Glutamatergic neuron (in vitro differentiated cells): Measurements from ENCODE around the gene KRTAP6-3. TPM values are rescaled to one million over a fixed set of nuclear protein-coding genes. Genes with fewer than 3 reads are reported as not detected.

Source experiments
- DNase-seq: peaks from one replicate; pipeline ENCODE4 v3.0.0; 2022
- H3K27ac Mint-ChIP-seq: one replicate; pipeline ENCODE4 v1.8.0; 2020; ENCODE audit warnings: mild to moderate bottlenecking, mixed read lengths, inconsistent platforms; ENCODE audit not compliant: unreplicated experiment
- H3K27me3 Mint-ChIP-seq: one replicate; pipeline ENCODE4 v1.8.0; 2020; ENCODE audit warnings: mild to moderate bottlenecking, moderate library complexity, mixed read lengths, inconsistent platforms; ENCODE audit not compliant: unreplicated experiment
- H3K36me3 Mint-ChIP-seq: one replicate; pipeline ENCODE4 v1.8.0; 2020; ENCODE audit warnings: mild to moderate bottlenecking, mixed read lengths, inconsistent platforms; ENCODE audit not compliant: unreplicated experiment
- H3K4me1 Mint-ChIP-seq: one replicate; pipeline ENCODE4 v1.8.0; 2020; ENCODE audit warnings: mild to moderate bottlenecking, low read depth, mixed read lengths, inconsistent platforms; ENCODE audit not compliant: unreplicated experiment
- H3K4me3 Mint-ChIP-seq: one replicate; pipeline ENCODE4 v1.8.0; 2020; ENCODE audit warnings: mild to moderate bottlenecking, mixed read lengths, inconsistent platforms; ENCODE audit not compliant: unreplicated experiment
- H3K9me3 Mint-ChIP-seq: one replicate; pipeline ENCODE4 v1.8.0; 2020; ENCODE audit warnings: mild to moderate bottlenecking, moderate library complexity, mixed read lengths, inconsistent platforms; ENCODE audit not compliant: unreplicated experiment
- total RNA-seq: library from RNA; stranded (reverse); fragmentation: NEBNext Ultra II Directional; extraction: Animal tissue kit (Norgen Biotek cat#: 25700); gene quantifications from one replicate; pipeline ENCODE4 v1.2.1, GENCODE V29; 2021; ENCODE audit not compliant: unreplicated experiment
- TF ChIP-seq, protein P1 (sequence below): fragments of 200-600 bp; sonication (generic); IDR thresholded peaks from one replicate; pipeline ENCODE4 v1.5.0; 2021; ENCODE audit not compliant: partially characterized antibody, unreplicated experiment

KRTAP6-3 gene
- total RNA-seq, 1 donor from 2014 or later: not detected

DNA sequence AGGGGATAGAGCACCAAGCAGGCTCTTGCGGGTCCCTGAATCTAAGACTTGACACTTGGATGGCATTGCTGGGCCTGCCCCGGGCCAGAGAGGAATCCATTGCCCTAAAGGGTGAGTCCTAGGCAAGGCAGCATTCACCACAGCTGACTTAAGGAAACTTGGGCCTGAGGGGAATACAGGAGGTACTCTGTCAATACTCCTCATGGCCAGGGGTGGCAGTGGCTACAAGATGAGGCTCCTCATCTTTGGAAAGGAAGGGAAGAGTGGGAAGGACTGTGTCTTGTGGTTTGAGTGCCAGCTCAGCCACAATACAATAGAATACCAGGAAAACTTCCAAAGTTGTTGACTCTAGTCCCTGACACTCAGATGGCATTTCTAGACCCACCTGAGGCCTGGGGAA is 13.7 kb downstream of the KRTAP6-3 start:
- Mint-ChIP-seq H3K36me3 (no peaks in the 10 kb centered on the region), H3K27me3 (no peaks in the 10 kb centered on the region), H3K4me1 (no peaks in the 10 kb centered on the region), H3K9me3 (no peaks in the 10 kb centered on the region), H3K4me3 (no peak overlapping the region), H3K27ac (no peak overlapping the region)
- DNase-seq: no peak
- TF ChIP-seq, protein P1, sequence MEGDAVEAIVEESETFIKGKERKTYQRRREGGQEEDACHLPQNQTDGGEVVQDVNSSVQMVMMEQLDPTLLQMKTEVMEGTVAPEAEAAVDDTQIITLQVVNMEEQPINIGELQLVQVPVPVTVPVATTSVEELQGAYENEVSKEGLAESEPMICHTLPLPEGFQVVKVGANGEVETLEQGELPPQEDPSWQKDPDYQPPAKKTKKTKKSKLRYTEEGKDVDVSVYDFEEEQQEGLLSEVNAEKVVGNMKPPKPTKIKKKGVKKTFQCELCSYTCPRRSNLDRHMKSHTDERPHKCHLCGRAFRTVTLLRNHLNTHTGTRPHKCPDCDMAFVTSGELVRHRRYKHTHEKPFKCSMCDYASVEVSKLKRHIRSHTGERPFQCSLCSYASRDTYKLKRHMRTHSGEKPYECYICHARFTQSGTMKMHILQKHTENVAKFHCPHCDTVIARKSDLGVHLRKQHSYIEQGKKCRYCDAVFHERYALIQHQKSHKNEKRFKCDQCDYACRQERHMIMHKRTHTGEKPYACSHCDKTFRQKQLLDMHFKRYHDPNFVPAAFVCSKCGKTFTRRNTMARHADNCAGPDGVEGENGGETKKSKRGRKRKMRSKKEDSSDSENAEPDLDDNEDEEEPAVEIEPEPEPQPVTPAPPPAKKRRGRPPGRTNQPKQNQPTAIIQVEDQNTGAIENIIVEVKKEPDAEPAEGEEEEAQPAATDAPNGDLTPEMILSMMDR: no peak

GRCh38 chr21:30612132-30612531 is 19.9 kb downstream of the KRTAP6-3 start:
- Mint-ChIP-seq H3K9me3 (no peaks in the 10 kb centered on the region), H3K36me3 (no peaks in the 10 kb centered on the region), H3K27ac (no peak overlapping the region), H3K4me1 (no peaks in the 10 kb centered on the region), H3K27me3 (no peaks in the 10 kb centered on the region), H3K4me3 (no peak overlapping the region)
- TF ChIP-seq, protein P1: no peak
- DNase-seq: no peak

DNA sequence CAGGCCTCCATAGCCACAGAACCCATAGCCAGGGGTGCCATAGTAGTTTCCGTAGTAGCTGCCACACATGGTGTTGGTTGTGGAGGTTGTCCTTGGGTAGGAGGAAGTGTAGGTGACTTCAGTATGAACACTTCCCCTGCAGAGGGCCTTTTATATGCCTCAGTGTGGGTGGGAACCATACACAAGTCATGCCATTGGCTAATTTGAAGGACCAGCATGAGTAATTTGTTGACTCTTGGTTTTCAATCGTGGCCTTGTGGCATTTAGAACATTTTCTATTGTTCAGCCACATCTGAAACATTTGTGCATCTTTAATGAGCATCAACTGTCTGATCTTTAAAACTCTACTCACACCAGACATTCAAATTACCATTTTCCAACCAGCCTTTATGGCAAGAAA is 21.6 kb downstream of the KRTAP6-3 start, which contains the start of gene KRTAP6-1:
TSS of gene KRTAP6-1 (minus strand) at position 95 of the 400 bp plus-strand sequence. CDS start at position 69, 26 bp downstream.
- TF ChIP-seq, protein P1: no peak
- Mint-ChIP-seq H3K27me3 (no peaks in the 10 kb centered on the region), H3K27ac (no peak within 1 kb of the TSS), H3K9me3 (no peaks in the 10 kb centered on the region), H3K4me3 (no peak within 1 kb of the TSS), H3K36me3 (no peaks in the 10 kb centered on the region), H3K4me1 (no peaks in the 10 kb centered on the region)
- no peak for DNase-seq

- DNase-seq: no peak
- no peaks in the 10 kb centered on the region for H3K27me3 Mint-ChIP-seq
- no peak overlapping the region for H3K4me3 Mint-ChIP-seq
- H3K9me3 Mint-ChIP-seq: no peaks in the 10 kb centered on the region
- H3K36me3 Mint-ChIP-seq: no peaks in the 10 kb centered on the region
- TF ChIP-seq, protein P1: no peak
- H3K4me1 Mint-ChIP-seq: no peaks in the 10 kb centered on the region
- H3K27ac Mint-ChIP-seq: no peak overlapping the region
Observed at GRCh38 chr21:30615199-30615598, 23.0 kb downstream of the KRTAP6-3 start.

DNA sequence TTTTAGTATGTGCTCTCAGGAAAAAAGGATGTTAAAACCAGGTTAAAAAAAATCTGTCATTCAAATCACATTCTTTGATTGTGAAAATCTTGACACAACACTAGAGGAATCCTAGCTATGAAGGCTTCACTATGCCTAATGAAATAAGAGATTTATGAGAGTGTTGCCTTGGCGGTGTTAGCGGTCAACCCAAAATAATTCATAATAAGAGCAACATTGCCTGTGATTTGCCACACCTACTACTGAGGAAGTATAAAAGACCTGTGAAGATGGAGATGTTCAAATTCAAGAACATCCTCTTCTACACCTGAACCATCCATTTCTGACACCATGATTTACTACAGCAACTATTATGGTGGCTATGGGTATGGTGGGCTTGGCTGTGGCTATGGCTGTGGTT is 23.9 kb downstream of the KRTAP6-3 start, which contains the start of gene KRTAP20-1:
TSS of gene KRTAP20-1 (plus strand) at position 301 of the 400 bp plus-strand sequence. CDS start at position 331, 30 bp downstream.
- DNase-seq: no peak
- no peaks in the 10 kb centered on the region for H3K27me3 Mint-ChIP-seq
- H3K9me3 Mint-ChIP-seq: no peaks in the 10 kb centered on the region
- no peaks in the 10 kb centered on the region for H3K4me1 Mint-ChIP-seq
- no peak within 1 kb of the TSS for H3K4me3 Mint-ChIP-seq
- no peak within 1 kb of the TSS for H3K27ac Mint-ChIP-seq
- H3K36me3 Mint-ChIP-seq: no peaks in the 10 kb centered on the region
- TF ChIP-seq, protein P1: no peak
